ENCODE results near the gene MFRP. TPM values are rescaled to one million over a fixed set of nuclear protein-coding genes. Genes with fewer than 3 reads are reported as not detected.
A peak's percentile ranks its signal among the peaks of the same experiment; 100 is the strongest.

Gene MFRP
- total RNA-seq, 1 experiment from 2014 or later: not detected

GRCh38 chr11:119366690-119367620, 20.4 kb upstream of the MFRP start:
- no peak overlapping the region for H3K4me3 Mint-ChIP-seq (ENCODE audit: low read depth, unreplicated experiment)
- H3K9me3 Mint-ChIP-seq (ENCODE audit: low read depth, unreplicated experiment): no peaks in the 10 kb centered on the region
- no peak overlapping the region for H3K27ac Mint-ChIP-seq (ENCODE audit: unreplicated experiment)
- TF ChIP-seq CTCF (IDR thresholded peaks at IDR 0.05; ENCODE audit: unreplicated experiment): no peak
- no TSS peak for BruUV-seq (replicated peaks)
- no peaks in the 10 kb centered on the region for H3K36me3 Mint-ChIP-seq (ENCODE audit: insufficient read depth, unreplicated experiment)
- peaks cover 9% of the 10 kb centered on the region for H3K4me1 Mint-ChIP-seq (ENCODE audit: low read depth, unreplicated experiment)
- H3K27me3 Mint-ChIP-seq (ENCODE audit: unreplicated experiment): peaks cover 13% of the 10 kb centered on the region
- CTCF ChIA-PET: interaction anchor here (1.1 kb wide), 1 partner anchor 29 kb away, joined by 3 read pairs; no protein-coding TSS in a partner anchor
- intact Hi-C loops (cut with micrococcal nuclease; ENCODE audit: unreplicated experiment): no loop called here
- DNase-seq: no peak

GRCh38 chr11:119365071-119365591, 18.6 kb upstream of the MFRP start:
- Mint-ChIP-seq H3K36me3 (ENCODE audit: insufficient read depth, unreplicated experiment) (no peaks in the 10 kb centered on the region), H3K4me1 (ENCODE audit: low read depth, unreplicated experiment) (peaks cover 18% of the 10 kb centered on the region), H3K27ac (ENCODE audit: unreplicated experiment) (no peak overlapping the region), H3K9me3 (ENCODE audit: low read depth, unreplicated experiment) (no peaks in the 10 kb centered on the region), H3K4me3 (ENCODE audit: low read depth, unreplicated experiment) (no peak overlapping the region), H3K27me3 (ENCODE audit: unreplicated experiment) (peaks cover 13% of the 10 kb centered on the region)
- CTCF ChIA-PET: no interaction called here
- DNase-seq: no peak
- TF ChIP-seq CTCF (IDR thresholded peaks at IDR 0.05; ENCODE audit: unreplicated experiment): no peak
- intact Hi-C loops (cut with micrococcal nuclease; ENCODE audit: unreplicated experiment): no loop called here
- no TSS peak for BruUV-seq (replicated peaks)

GRCh38 chr11:119363851-119364590, 17.5 kb upstream of the MFRP start:
- peak overlapping the region; percentile 18 for H3K4me3 Mint-ChIP-seq (ENCODE audit: low read depth, unreplicated experiment)
- no peaks in the 10 kb centered on the region for H3K36me3 Mint-ChIP-seq (ENCODE audit: insufficient read depth, unreplicated experiment)
- TF ChIP-seq CTCF (IDR thresholded peaks at IDR 0.05; ENCODE audit: unreplicated experiment): no peak
- CTCF ChIA-PET: no interaction called here
- intact Hi-C loops (cut with micrococcal nuclease; ENCODE audit: unreplicated experiment): no loop called here
- no peaks in the 10 kb centered on the region for H3K9me3 Mint-ChIP-seq (ENCODE audit: low read depth, unreplicated experiment)
- peak; percentile 29 for DNase-seq
- H3K4me1 Mint-ChIP-seq (ENCODE audit: low read depth, unreplicated experiment): peaks cover 9% of the 10 kb centered on the region
- no TSS peak for BruUV-seq (replicated peaks)
- H3K27ac Mint-ChIP-seq (ENCODE audit: unreplicated experiment): no peak overlapping the region
- peaks cover 13% of the 10 kb centered on the region for H3K27me3 Mint-ChIP-seq (ENCODE audit: unreplicated experiment)

GRCh38 chr11:119363081-119363850, 16.8 kb upstream of the MFRP start:
- CTCF ChIA-PET: no interaction called here
- BruUV-seq (replicated peaks): no TSS peak
- peaks cover 9% of the 10 kb centered on the region for H3K4me1 Mint-ChIP-seq (ENCODE audit: low read depth, unreplicated experiment)
- H3K27ac Mint-ChIP-seq (ENCODE audit: unreplicated experiment): no peak overlapping the region
- no peak for DNase-seq
- no peak for TF ChIP-seq CTCF (IDR thresholded peaks at IDR 0.05; ENCODE audit: unreplicated experiment)
- H3K9me3 Mint-ChIP-seq (ENCODE audit: low read depth, unreplicated experiment): no peaks in the 10 kb centered on the region
- intact Hi-C loops (cut with micrococcal nuclease; ENCODE audit: unreplicated experiment): no loop called here
- no peaks in the 10 kb centered on the region for H3K36me3 Mint-ChIP-seq (ENCODE audit: insufficient read depth, unreplicated experiment)
- H3K4me3 Mint-ChIP-seq (ENCODE audit: low read depth, unreplicated experiment): no peak overlapping the region
- peaks cover 13% of the 10 kb centered on the region for H3K27me3 Mint-ChIP-seq (ENCODE audit: unreplicated experiment)
